ENCODE measurements around the gene BAZ2B. TPM values are rescaled to one million over a fixed set of nuclear protein-coding genes. Genes with fewer than 3 reads are reported as not detected.

The BAZ2B gene
- total and polyA plus RNA-seq, 2 experiments from 2014 or later, result 51.7 to 62.9 TPM

- no peaks in the 10 kb centered on the region for H4K20me1 ChIP-seq (replicated peaks; ENCODE audit: insufficient read depth)
- peaks cover 6% of the 10 kb centered on the region; the same call in 1 of the 2 replicates for H3K36me3 ChIP-seq (ENCODE audit: insufficient read depth)
- H3K27ac ChIP-seq (ENCODE audit: low read depth), result no peak overlapping the region
- no peaks in the 10 kb centered on the region for H3F3A ChIP-seq (replicated peaks; ENCODE audit: low read depth)
- Mint-ChIP-seq H3K4me1 (no peaks in the 10 kb centered on the region), H3K36me3 (ENCODE audit: low read depth) (peaks cover 4% of the 10 kb centered on the region), H3K27ac (no peak overlapping the region), H3K4me3 (no peak overlapping the region), H3K9me3 (no peaks in the 10 kb centered on the region), H3K27me3 (ENCODE audit: insufficient read depth, low read depth, poor library complexity) (no peaks in the 10 kb centered on the region)
- no peak overlapping the region for H3K4me2 ChIP-seq
- H3K9me2 ChIP-seq (ENCODE audit: insufficient read depth), result no peaks in the 10 kb centered on the region
- no peak overlapping the region for H2AFZ ChIP-seq
- H3K79me2 ChIP-seq (replicated peaks; ENCODE audit: insufficient read depth), result no peaks in the 10 kb centered on the region
- no peak for TF ChIP-seq REST (IDR thresholded peaks at IDR 0.05; ENCODE audit: unreplicated experiment)
- TF ChIP-seq ZNF331 (CRISPR knock-in tag; IDR thresholded peaks at IDR 0.05; ENCODE audit: low read depth), result no peak
- H3K4me1 ChIP-seq (ENCODE audit: insufficient read depth), result no peaks in the 10 kb centered on the region
- no peak for DNase-seq (ENCODE audit: low spot score)
- H3K4me3 ChIP-seq, result no peak overlapping the region
- ATAC-seq, result no peak
- no peaks in the 10 kb centered on the region for H3K27me3 ChIP-seq (ENCODE audit: insufficient read depth)
Measured at GRCh38 chr2:159379181-159379580, 237.2 kb downstream of the BAZ2B start.

GRCh38 chr2:159375241-159375640, 241.1 kb downstream of the BAZ2B start:
- Histone ChIP-seq H2AFZ (no peak overlapping the region), H3K36me3 (ENCODE audit: insufficient read depth) (peaks cover 23% of the 10 kb centered on the region; the same call in 1 of the 2 replicates), H3K9me2 (ENCODE audit: insufficient read depth) (no peaks in the 10 kb centered on the region), H3F3A (replicated peaks; ENCODE audit: low read depth) (no peaks in the 10 kb centered on the region), H3K27me3 (ENCODE audit: insufficient read depth) (no peaks in the 10 kb centered on the region), H3K27ac (ENCODE audit: low read depth) (0 out of 2 replicates have a peak overlapping the region, but pooled peaks have one; percentile 40), H3K79me2 (replicated peaks; ENCODE audit: insufficient read depth) (no peaks in the 10 kb centered on the region), H3K4me3 (no peak overlapping the region), H3K4me2 (no peak overlapping the region), H4K20me1 (replicated peaks; ENCODE audit: insufficient read depth) (no peaks in the 10 kb centered on the region), H3K4me1 (ENCODE audit: insufficient read depth) (no peaks in the 10 kb centered on the region)
- DNase-seq (ENCODE audit: low spot score), result no peak
- no peak for ATAC-seq
- TF ChIP-seq POLR2AphosphoS5 (IDR thresholded peaks at IDR 0.05; ENCODE audit: low read depth) (no peak), STAT1 (IDR thresholded peaks at IDR 0.05; ENCODE audit: unreplicated experiment) (no peak), ZNF331 (CRISPR knock-in tag; IDR thresholded peaks at IDR 0.05; ENCODE audit: low read depth) (no peak), ZNF114 (CRISPR knock-in tag; IDR thresholded peaks at IDR 0.05) (no peak), ETS1 (IDR thresholded peaks at IDR 0.05) (no peak), NANOG (IDR thresholded peaks at IDR 0.05; ENCODE audit: borderline replicate concordance) (no peak), CREB1 (CRISPR knock-in tag; IDR thresholded peaks at IDR 0.05; ENCODE audit: low read depth) (no peak), EZH2phosphoT487 (IDR thresholded peaks at IDR 0.05; ENCODE audit: unreplicated experiment) (no peak), ZNF462 (CRISPR knock-in tag; IDR thresholded peaks at IDR 0.05) (no peak), EZH2 (IDR thresholded peaks at IDR 0.05; ENCODE audit: low read depth, unreplicated experiment) (no peak)
- H3K4me3 Mint-ChIP-seq, result no peak overlapping the region
- H3K27me3 Mint-ChIP-seq (ENCODE audit: insufficient read depth, low read depth, poor library complexity), result no peaks in the 10 kb centered on the region
- no peaks in the 10 kb centered on the region for H3K4me1 Mint-ChIP-seq
- no peaks in the 10 kb centered on the region for H3K9me3 Mint-ChIP-seq
- no peak overlapping the region for H3K27ac Mint-ChIP-seq
- H3K36me3 Mint-ChIP-seq (ENCODE audit: low read depth), result peaks cover 18% of the 10 kb centered on the region

All from GM23338 (cell line).